Ovary (tissue), 3 donors: ENCODE data around the gene UGT1A7.

Experiments
- EP300 ChIP-seq: sonication (generic); formaldehyde crosslinking; IDR thresholded peaks from one replicate; pipeline ENCODE4 v1.6.1; 2017; ENCODE audit warnings: antibody characterized with exemption
- POLR2A ChIP-seq: fragments of 450-650 bp; IDR thresholded peaks from one replicate; pipeline ENCODE4 v1.6.1; 2017; ENCODE audit warnings: antibody characterized with exemption, mild to moderate bottlenecking, moderate library complexity
- TF ChIP-seq, protein P1 (sequence below), 3 donors: fragments of 450-650 bp in 2 of 3; fragments of 200-600 bp in 1 of 3; IDR thresholded peaks; one replicate each; pipeline versions ENCODE4 v1.5.1 to v1.8.0; 2016 to 2022; ENCODE audit warnings: antibody characterized with exemption in 3 of 3, mild to moderate bottlenecking in 1 of 3
- donor health status: DM: no; HTN: no; CAD: no.

DNA sequence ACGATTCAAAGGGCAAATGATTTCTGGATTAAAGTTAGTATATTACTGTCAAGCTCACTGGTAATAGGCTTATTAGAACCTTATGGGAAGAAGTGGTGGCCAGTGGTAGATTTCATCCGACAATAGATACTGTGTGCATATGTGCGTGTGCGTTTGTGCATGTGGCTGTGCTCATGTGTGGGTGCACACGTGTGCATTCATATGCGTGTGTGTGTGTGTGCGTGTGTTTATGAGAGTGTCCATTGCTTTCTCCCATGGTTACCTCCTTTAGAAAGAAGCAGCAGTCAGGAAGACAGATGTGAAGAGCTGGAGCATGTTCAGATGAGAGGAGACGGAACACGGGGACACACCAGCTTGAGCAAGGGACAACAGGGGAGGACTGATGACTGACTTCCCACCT, 87.6 kb downstream of the UGT1A7 start:
- TF ChIP-seq, protein P1, sequence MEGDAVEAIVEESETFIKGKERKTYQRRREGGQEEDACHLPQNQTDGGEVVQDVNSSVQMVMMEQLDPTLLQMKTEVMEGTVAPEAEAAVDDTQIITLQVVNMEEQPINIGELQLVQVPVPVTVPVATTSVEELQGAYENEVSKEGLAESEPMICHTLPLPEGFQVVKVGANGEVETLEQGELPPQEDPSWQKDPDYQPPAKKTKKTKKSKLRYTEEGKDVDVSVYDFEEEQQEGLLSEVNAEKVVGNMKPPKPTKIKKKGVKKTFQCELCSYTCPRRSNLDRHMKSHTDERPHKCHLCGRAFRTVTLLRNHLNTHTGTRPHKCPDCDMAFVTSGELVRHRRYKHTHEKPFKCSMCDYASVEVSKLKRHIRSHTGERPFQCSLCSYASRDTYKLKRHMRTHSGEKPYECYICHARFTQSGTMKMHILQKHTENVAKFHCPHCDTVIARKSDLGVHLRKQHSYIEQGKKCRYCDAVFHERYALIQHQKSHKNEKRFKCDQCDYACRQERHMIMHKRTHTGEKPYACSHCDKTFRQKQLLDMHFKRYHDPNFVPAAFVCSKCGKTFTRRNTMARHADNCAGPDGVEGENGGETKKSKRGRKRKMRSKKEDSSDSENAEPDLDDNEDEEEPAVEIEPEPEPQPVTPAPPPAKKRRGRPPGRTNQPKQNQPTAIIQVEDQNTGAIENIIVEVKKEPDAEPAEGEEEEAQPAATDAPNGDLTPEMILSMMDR (IDR thresholded peaks at IDR 0.05) = no peak
- no peak for TF ChIP-seq POLR2A
- TF ChIP-seq EP300 = no peak
